ENCODE measurements around the gene TSPAN10.

TSPAN10 gene

DNA sequence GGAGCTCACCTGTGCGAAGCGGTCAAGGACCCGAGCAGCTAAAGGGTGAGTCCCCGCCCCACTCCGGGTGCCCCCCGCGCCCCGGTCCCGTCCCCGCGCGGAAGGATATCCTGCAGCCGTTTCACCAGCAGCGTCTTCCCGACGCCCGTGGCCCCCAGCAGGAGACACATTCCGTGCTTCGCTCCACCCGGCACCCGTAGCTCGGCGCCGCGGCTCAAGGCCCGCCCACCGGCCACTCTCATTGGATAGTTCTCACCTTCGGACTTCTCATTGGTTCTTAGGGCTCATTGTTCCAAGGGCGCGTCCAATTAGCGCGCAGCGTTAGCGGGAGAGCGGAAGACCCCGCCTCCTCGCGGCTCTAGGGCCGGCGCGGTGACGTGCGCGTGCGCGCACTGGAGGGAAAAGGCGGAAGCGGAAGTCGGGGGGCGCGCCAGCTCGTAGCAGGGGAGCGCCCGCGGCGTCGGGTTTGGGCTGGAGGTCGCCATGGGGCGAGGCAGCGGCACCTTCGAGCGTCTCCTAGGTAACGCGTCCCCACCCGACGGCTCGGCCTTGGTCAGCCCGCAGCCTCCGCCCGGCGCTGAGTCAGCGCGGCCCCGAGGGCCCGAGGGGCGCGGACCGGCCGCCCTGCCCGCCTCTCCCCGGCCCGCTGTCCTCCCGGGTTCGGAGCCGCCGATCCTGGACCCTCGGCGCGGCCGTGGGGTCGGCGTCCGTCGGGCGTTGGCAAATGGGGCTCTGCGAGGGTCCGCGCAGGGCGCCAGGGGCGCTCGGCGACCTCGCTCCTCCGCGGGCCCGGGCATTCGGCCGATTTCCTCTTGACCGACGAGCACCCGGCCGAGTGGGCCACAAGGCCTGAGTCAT, 46.8 kb downstream of the TSPAN10 start, which contains the start of the genes ARL16 and HGS:
TSS of gene ARL16 (minus strand) at position 214 of the 858 bp plus-strand sequence. CDS start at position 170, 44 bp downstream.
TSS of gene HGS (plus strand) at position 428 of the 858 bp plus-strand sequence. CDS start at position 484, 56 bp downstream.
- TF ChIP-seq GATA3 (IDR thresholded peaks at IDR 0.05; ENCODE audit: low read depth, low read length) (no peak), GATA2 (IDR thresholded peaks at IDR 0.05; ENCODE audit: low read depth, low read length) (no peak)

DNA sequence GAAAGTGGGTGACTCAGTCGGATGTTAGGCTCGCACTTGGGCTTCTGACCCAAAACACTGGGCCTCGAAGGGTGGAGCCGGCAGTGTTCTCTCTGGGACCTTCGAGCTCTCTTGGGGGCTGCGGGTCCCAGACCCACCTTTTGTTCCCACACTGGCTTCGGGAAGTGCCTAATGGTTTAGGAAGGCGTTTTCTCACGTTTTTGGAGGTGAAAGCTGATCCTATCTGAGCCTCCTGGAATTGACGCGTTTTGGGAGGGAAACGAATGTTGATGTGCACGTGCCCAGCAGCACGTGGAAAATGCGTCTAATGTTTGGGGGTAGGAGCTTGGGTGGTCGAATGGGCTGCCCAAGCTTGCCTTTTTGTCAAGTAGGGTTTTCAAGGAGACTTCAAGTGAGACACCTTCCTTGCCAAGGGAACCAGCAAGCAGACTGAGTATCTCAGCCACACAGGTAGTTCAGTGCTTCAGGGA, 47.5 kb downstream of the TSPAN10 start:
- no peak for TF ChIP-seq GATA2 (IDR thresholded peaks at IDR 0.05; ENCODE audit: low read depth, low read length)
- TF ChIP-seq GATA3 (IDR thresholded peaks at IDR 0.05; ENCODE audit: low read depth, low read length), result no peak

GRCh38 chr17:81685108-81685507, 48.1 kb downstream of the TSPAN10 start:
- TF ChIP-seq GATA2 (IDR thresholded peaks at IDR 0.05; ENCODE audit: low read depth, low read length) (no peak), GATA3 (IDR thresholded peaks at IDR 0.05; ENCODE audit: low read depth, low read length) (no peak)

GRCh38 chr17:81686614-81687013, 49.6 kb downstream of the TSPAN10 start:
- TF ChIP-seq GATA2 (IDR thresholded peaks at IDR 0.05; ENCODE audit: low read depth, low read length), result no peak
- no peak for TF ChIP-seq GATA3 (IDR thresholded peaks at IDR 0.05; ENCODE audit: low read depth, low read length)

- no peak for TF ChIP-seq GATA2 (IDR thresholded peaks at IDR 0.05; ENCODE audit: low read depth, low read length)
- no peak for TF ChIP-seq GATA3 (IDR thresholded peaks at IDR 0.05; ENCODE audit: low read depth, low read length)
These were observed 51.0 kb downstream of the TSPAN10 start for GRCh38 chr17:81687770-81688541.

- TF ChIP-seq GATA2 (IDR thresholded peaks at IDR 0.05; ENCODE audit: low read depth, low read length) (no peak), GATA3 (IDR thresholded peaks at IDR 0.05; ENCODE audit: low read depth, low read length) (no peak)
These were observed 51.6 kb downstream of the TSPAN10 start for GRCh38 chr17:81688616-81689015.

GRCh38 chr17:81690066-81690465, 53.1 kb downstream of the TSPAN10 start:
- TF ChIP-seq GATA3 (IDR thresholded peaks at IDR 0.05; ENCODE audit: low read depth, low read length), result no peak
- no peak for TF ChIP-seq GATA2 (IDR thresholded peaks at IDR 0.05; ENCODE audit: low read depth, low read length)

DNA sequence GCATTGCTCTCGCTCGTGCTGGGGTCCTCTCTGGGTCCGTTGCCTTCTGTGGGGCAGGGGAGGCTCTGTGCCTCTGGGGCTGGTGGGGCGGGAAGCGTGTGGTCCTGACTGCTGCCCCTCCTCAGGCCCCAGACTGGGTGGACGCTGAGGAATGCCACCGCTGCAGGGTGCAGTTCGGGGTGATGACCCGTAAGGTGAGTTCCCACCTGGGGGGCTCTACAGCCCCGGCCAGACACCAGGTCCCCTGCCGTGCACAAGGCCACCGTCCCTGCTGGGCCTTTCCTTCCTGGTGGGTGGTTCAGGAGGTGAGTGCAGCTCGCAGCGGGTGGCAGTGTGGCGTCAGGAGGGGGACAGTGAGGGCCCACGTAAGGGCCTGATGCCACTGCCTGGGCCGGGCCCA, 53.6 kb downstream of the TSPAN10 start:
- no peak for TF ChIP-seq GATA2 (IDR thresholded peaks at IDR 0.05; ENCODE audit: low read depth, low read length)
- TF ChIP-seq GATA3 (IDR thresholded peaks at IDR 0.05; ENCODE audit: low read depth, low read length), result no peak

DNA sequence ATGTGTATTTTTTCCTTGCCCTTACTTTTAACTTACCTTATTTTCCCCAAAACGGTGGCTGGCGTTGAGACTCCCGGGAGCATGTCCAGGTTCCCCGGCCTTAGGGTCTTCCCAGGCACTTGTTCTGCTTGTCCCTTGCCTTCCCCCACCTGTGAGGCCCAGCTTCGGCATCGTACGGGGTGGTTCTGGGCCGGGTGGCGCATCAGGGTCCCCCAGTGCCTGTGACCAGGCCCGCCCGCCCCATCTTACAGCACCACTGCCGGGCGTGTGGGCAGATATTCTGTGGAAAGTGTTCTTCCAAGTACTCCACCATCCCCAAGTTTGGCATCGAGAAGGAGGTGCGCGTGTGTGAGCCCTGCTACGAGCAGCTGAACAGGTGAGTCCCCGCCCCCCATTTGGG, 54.2 kb downstream of the TSPAN10 start:
- TF ChIP-seq GATA3 (IDR thresholded peaks at IDR 0.05; ENCODE audit: low read depth, low read length) (no peak), GATA2 (IDR thresholded peaks at IDR 0.05; ENCODE audit: low read depth, low read length) (no peak)

DNA sequence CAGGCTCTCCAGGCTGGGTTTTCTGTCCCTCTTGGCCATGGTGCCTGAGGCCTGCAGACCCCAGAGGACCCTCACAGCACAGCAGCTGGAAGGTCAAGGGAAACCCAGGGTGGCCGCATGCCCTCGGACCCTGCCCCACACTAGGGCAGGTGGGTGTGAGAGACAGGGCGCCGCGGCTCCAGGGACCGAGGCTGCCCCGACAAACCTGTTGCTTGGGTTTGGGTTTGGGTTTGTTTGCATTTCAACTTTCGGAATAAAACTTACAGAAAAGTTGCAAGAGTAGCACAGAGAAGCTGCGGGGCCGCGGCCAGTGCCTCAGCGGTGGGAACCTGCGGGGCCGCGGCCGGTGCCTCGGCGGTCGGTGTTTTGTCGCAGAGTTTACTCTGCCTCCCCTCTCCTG, 54.6 kb downstream of the TSPAN10 start:
- TF ChIP-seq GATA3 (IDR thresholded peaks at IDR 0.05; ENCODE audit: low read depth, low read length) (no peak), GATA2 (IDR thresholded peaks at IDR 0.05; ENCODE audit: low read depth, low read length) (no peak)

- TF ChIP-seq GATA2 (IDR thresholded peaks at IDR 0.05; ENCODE audit: low read depth, low read length) (no peak), GATA3 (IDR thresholded peaks at IDR 0.05; ENCODE audit: low read depth, low read length) (no peak)
These were observed 56.7 kb downstream of the TSPAN10 start for GRCh38 chr17:81693509-81694210.

GRCh38 chr17:81694810-81695209, 57.8 kb downstream of the TSPAN10 start:
- TF ChIP-seq GATA2 (IDR thresholded peaks at IDR 0.05; ENCODE audit: low read depth, low read length) (no peak), GATA3 (IDR thresholded peaks at IDR 0.05; ENCODE audit: low read depth, low read length) (no peak)

GRCh38 chr17:81695211-81695610, 58.2 kb downstream of the TSPAN10 start:
- TF ChIP-seq GATA2 (IDR thresholded peaks at IDR 0.05; ENCODE audit: low read depth, low read length) (no peak), GATA3 (IDR thresholded peaks at IDR 0.05; ENCODE audit: low read depth, low read length) (no peak)

- TF ChIP-seq GATA2 (IDR thresholded peaks at IDR 0.05; ENCODE audit: low read depth, low read length) (no peak), GATA3 (IDR thresholded peaks at IDR 0.05; ENCODE audit: low read depth, low read length) (no peak)
These were observed 58.8 kb downstream of the TSPAN10 start for GRCh38 chr17:81695801-81696200.

All from SH-SY5Y (cell line).